GM12878 (cell line): ENCODE results near the gene SEC22C.

Source experiments
- BHLHE40 ChIP-seq, 2 experiments: fragments of 450-650 bp in 1 of 2; IDR thresholded peaks; 2 replicates each; pipeline ENCODE4 v1.6.1; 2011 to 2017; ENCODE audit warnings: low read depth in 2 of 2, borderline replicate concordance in 1 of 2, improper control_type of control experiment in 1 of 2, low read length in 1 of 2, mild to moderate bottlenecking in 1 of 2
- BRCA1 ChIP-seq: IDR thresholded peaks from 2 replicates; pipeline ENCODE4 v1.6.1; 2011; ENCODE audit warnings: low read depth, low read length, improper control_type of control experiment
- CBX3 ChIP-seq: fragments of 200-600 bp; sonication (generic); IDR thresholded peaks from 2 replicates; pipeline ENCODE4 v1.6.1; 2016; ENCODE audit warnings: low read depth, borderline replicate concordance
- CHD4 ChIP-seq: fragments of 200-600 bp; sonication (generic); IDR thresholded peaks from 2 replicates; pipeline ENCODE4 v1.6.1; 2016; ENCODE audit warnings: mild to moderate bottlenecking
- CTCF ChIP-seq, 3 experiments: IDR thresholded peaks in 2 of 3; conservative IDR thresholded peaks in 1 of 3; 2 replicates each; pipeline ENCODE4 v1.5.1; 2011; ENCODE audit warnings: low read depth in 3 of 3, low read length in 3 of 3, mild to moderate bottlenecking in 3 of 3, control low read depth in 2 of 3, moderate library complexity in 2 of 3, inconsistent platforms in 1 of 3, mixed read lengths in 1 of 3; ENCODE audit not compliant: control insufficient read depth in 2 of 3, insufficient read depth in 1 of 3; ENCODE audit errors: extremely low read depth in 1 of 3
- EZH2 ChIP-seq: IDR thresholded peaks from 2 replicates; pipeline ENCODE4 v1.6.1; 2012; ENCODE audit warnings: low read depth, mild to moderate bottlenecking, control low read depth, inconsistent platforms, low read length, borderline replicate concordance; ENCODE audit not compliant: control insufficient read depth
- NRF1 ChIP-seq: conservative IDR thresholded peaks from 2 replicates; pipeline ENCODE4 v1.6.1; 2011; ENCODE audit warnings: mild to moderate bottlenecking, low read depth, low read length, improper control_type of control experiment
- POLR2AphosphoS5 ChIP-seq: IDR thresholded peaks from 2 replicates; pipeline ENCODE4 v1.6.1; 2011; ENCODE audit warnings: mild to moderate bottlenecking, low read length, inconsistent platforms
- SMAD1 ChIP-seq: fragments of 450-650 bp; IDR thresholded peaks from 2 replicates; pipeline ENCODE4 v1.6.1; 2018; ENCODE audit warnings: mild to moderate bottlenecking, low read depth; ENCODE audit not compliant: partially characterized antibody
- SMC3 ChIP-seq: IDR thresholded peaks from 2 replicates; pipeline ENCODE4 v1.6.1; 2011; ENCODE audit warnings: low read length, improper control_type of control experiment, borderline replicate concordance
- SP1 ChIP-seq: IDR thresholded peaks from one replicate; pipeline ENCODE4 v1.6.1; 2011; ENCODE audit warnings: low read depth, low read length
- ZNF384 ChIP-seq: IDR thresholded peaks from 2 replicates; pipeline ENCODE4 v1.6.1; 2012; ENCODE audit warnings: low read depth, mild to moderate bottlenecking, low read length, improper control_type of control experiment, borderline replicate concordance
- ZSCAN29 ChIP-seq: fragments of 450-650 bp; IDR thresholded peaks from 2 replicates; pipeline ENCODE4 v1.6.1; 2017; ENCODE audit warnings: mild to moderate bottlenecking, moderate library complexity

GRCh38 chr3:42537350-42537749, 44.4 kb downstream of the SEC22C start:
- TF ChIP-seq SMC3 (no peak), CBX3 (no peak), SMAD1 (no peak), SP1 (no peak), ZNF384 (no peak), CTCF (IDR thresholded peaks at IDR 0.05 in 2 of 3, conservative IDR thresholded peaks at IDR 0.05 in 1 of 3; ENCODE audit: control insufficient read depth in 2 of 3, extremely low read depth in 1 of 3, insufficient read depth in 1 of 3, low read depth in 3 of 3, low read length in 3 of 3) (no peak), EZH2 (no peak), ZSCAN29 (no peak), BHLHE40 (IDR thresholded peaks at IDR 0.05; ENCODE audit: borderline replicate concordance in 1 of 2, low read depth in 2 of 2, low read length in 1 of 2) (no peak), NRF1 (no peak), BRCA1 (no peak), POLR2AphosphoS5 (no peak), CHD4 (no peak)
